Stimulated activated naive CD8-positive, alpha-beta T cell treated with anti-CD3 and anti-CD28 coated beads, Interleukin-15, Interleukin-2, amounts not matched to agents 100 U/mL and 50 U/mL, for 24 hours (primary cell): ENCODE results near the gene HDLBP.
"Not testable (repeated sequence)": the region's sequence is repeated elsewhere in the genome, so short reads cannot be mapped to it uniquely, and the experiment has no call there.

Experiments
- ATAC-seq: fragments of 150-1000 bp; cut with Tn5 transposase; one replicate; pipeline ENCODE4 v1.10.0; 2021
- DNase-seq: peaks from one replicate; pipeline ENCODE4 v3.0.0; 2021

Gene HDLBP

DNA sequence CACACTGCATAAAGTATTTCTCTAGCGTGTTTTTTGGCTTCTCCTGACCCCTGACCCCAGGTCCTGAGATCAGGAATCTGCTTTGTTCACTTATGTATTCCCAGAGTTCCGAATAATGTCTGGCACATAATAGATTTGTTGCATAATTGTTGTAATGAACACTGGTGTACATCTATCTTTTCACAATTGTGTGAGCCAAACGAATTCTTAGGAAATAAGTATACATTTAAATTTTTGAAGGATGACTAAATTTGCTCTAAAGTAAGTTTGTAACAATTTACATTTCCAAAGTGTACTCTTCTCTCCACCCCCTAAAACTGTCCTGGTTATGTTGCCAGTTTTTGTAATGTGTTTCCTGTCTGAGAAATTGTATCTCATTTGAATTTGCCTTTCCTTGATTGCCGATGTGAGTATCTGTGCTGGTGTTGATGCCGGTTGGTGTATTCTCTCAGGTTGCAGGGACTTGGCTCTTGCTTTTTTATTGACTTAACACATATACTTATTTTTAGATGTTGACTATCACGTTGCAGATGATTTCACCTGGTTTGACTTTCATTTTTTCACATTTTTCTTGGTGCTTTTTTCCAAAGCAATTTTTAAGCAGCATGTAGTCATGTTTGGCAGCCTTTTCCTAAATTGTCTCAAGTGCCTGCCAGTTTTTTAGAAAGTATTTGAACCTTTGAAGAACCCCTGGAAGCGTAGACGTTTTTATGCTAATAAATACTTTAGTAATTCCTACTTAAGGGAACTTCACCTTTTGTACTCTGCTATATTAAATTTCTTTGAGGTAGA, 24.6 kb upstream of the HDLBP start:
- no peak for ATAC-seq
- no peak for DNase-seq

DNA sequence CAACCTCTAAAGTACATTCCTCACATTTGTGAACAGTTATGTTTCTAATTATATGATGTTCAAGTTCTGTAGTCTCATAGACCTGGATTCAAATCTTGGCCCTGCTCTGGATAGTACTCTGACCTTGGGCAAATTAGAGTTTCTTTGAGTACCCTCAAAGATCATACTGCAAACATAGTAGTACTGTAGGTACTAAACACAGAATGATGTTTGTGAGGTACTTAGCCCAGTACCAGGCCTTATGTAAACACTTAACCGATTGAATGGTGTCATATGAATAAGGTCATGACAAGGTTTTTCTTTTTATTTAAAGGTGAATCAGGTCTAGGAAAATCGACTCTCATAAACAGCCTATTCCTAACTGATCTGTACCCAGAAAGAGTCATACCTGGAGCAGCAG, 19.3 kb upstream of the HDLBP start:
- ATAC-seq (no peak), DNase-seq (no peak)

DNA sequence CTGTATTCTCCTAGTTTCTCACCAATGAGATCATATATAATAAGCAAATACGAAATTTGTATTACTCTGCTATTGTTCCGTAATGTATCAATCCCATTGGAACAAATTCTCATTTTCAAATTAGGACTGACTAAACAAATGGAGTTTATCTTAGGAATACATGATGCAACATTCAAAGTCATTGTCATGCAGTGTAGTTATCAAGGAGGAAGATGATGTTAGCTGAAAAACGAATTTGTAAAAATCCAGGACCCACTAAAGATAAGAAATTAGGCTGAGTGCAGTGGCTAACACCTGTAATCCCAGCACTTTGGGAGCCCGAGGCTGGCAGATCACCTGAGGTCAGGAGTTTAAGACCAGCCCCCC, 15.1 kb upstream of the HDLBP start:
- ATAC-seq (no peak), DNase-seq (no peak)

DNA sequence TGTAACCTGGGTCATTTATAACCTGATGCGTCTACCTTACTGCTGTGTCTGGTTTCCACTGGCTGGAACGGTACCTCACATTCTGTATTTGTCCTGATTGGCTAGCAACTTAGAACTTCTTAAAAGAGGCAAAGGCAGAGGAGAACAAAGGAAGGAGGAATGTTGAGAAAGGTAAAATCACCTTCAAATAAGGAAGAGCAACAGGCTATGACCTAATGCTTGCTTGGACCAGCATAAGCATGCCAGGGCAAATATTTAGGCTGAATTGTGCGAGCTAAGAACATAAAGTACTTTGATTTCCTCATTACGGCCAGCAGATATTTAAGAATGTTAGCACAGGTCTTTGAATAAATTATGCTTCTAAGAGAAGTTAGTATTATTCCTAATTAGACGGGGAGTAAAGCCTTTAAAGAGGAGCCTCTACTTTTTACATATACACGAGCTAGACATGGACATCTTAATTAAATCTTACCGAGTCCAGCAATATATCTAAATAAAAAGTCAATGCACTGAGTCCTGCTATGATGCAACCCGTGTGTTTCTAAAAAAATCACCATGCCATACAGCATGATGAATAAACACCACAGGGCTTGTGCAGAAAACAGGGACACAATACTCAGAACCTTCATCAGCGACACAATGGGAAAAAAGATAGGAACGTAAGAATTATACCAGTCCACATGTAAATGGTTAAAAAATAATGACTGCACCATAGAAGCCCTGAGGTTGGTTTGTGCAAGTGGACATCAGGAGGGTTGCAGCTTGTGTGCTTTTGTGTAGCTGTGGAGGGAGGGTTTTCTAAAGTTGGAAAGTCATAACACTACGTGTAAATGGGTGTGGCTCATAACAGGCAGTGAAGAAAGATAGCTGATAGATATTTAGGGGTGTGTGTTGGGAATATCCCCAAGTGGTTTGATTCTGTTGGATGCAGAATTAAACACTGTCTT, 14.5 kb upstream of the HDLBP start:
- ATAC-seq (no peak), DNase-seq (no peak)

DNA sequence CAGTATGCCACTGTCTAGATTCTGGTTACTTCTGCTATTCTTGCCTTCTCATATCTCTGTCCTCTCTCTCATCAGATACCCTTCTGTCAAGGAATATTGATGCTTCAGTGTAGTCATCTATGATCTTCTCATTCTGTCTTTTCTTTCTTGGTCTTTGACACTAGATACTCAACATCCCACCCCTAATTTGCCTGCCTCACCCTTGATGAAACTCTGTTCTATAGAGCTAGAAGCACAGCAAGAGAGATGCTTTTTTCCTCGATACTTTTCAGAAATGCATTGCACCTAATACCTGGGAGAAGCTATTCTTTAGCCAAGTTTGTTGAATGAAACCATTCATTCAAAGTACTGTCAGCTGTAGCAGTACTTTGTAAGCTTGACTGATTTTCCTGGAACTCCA, 9.8 kb upstream of the HDLBP start:
- DNase-seq (no peak), ATAC-seq (no peak)

DNA sequence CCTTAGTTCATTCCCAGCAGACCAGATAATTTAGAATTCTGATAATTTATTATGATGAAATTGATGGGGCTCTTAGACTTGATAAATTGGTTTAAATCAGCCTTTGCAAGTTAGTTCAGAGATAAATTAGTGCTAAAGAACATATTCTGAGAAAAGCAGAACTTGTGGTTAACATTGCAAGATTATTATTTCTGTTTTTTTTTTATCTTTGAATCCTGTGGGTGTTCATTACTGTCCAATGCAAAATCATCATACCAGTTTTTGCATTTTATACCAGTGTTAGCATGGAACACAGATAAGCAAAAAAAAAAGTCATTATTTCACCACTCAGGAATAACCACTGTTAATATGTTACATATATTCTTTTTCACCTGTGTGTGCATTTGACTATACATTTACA, 9.3 kb upstream of the HDLBP start:
- DNase-seq (no peak), ATAC-seq (no peak)

DNA sequence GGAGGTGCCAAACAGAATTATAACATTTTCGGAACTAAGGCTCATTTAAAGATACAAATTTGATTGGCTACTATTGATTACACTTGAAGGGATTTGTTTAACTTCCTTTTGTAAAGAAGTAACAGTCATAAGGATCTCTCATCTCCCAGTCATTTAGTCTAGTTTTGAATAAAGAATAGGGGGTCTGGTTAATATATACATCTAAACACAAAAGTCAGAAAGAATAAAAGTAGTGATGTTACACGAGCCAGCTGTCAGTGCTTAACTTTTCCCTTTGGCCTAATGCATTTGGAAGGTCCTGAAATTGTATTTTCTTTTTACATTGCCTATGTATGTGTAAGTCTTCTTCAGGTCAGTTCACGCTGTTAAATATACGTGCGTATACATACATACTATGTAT, 8.3 kb upstream of the HDLBP start:
- ATAC-seq = no peak
- DNase-seq = no peak

DNA sequence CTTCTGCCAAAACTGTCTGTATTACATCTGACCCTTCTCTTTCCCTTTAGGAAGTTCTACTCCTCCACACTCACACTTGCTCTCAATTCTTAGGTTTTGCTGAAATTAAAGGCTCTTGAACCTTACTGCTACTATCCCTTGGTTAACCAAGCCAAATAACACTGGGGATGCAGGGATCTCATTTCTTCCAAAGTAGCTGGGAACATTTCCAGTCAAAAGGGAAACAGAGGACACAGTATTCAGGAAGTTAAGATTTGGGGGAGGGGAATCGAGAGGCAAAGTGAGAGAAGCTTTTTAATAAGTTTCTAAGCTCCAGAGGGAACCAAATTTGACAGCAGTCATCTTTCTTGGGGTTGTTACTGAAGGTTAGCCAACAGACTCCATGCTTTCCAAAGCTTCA, 6.4 kb upstream of the HDLBP start:
- ATAC-seq = no peak
- DNase-seq = no peak

DNA sequence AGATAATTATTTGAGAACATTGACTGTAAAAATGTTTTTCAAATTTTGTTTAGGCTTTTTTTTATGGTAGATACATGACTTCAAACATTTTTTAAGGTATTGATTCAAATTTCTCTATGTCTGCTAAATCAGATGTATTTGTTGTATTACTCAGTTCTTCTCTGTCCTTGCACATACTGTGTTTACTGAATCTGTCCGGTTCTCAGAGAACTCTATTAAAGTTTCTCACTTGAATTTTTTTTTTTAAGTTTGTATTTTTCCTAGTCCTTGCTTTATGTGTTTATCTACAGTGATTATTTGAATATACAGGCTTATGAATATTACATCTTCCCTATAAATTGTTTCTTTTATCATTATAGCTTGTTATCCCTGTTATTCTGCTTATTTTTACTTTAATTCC, 5.6 kb upstream of the HDLBP start:
- ATAC-seq = no peak
- no peak for DNase-seq

DNA sequence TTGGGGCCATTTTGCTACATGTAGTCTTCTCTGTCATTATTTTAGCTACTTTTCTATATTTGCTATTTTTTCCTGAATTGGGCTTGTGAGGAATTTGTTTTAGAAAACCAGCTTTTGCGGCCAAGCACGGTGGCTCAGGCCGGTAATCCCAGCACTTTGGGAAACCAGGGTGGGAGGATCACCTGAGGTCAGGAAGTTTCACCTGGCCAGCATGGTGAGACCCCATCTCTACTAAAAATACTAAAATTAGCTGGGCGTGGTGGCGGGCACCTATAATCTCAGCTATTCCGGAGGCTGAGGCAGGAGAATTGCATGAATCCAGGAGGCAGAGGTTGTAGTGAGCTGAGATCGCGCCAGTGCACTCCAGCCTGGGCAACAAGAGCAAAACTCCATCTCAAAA, 4.9 kb upstream of the HDLBP start:
- DNase-seq (no peak), ATAC-seq (no peak)

DNA sequence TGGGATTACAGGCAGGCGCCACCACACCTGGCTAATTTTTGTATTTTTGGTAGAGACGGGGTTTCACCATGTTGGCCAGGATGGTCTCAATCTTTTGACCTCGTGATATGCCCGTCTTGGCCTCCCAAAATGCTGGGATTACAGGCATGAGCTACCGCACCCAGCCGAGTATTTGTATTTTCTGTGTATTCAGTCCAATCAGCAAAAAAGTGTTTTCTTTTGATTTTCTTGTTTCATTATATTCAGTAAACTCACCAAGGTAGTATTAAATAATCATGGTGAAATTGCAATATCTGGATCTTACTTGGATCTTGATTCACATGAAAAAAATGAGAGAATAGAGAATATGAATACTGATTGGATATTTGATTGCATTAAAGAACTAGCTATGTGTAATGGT, 3.4 kb upstream of the HDLBP start:
- ATAC-seq, DNase-seq: not testable (repeated sequence)

DNA sequence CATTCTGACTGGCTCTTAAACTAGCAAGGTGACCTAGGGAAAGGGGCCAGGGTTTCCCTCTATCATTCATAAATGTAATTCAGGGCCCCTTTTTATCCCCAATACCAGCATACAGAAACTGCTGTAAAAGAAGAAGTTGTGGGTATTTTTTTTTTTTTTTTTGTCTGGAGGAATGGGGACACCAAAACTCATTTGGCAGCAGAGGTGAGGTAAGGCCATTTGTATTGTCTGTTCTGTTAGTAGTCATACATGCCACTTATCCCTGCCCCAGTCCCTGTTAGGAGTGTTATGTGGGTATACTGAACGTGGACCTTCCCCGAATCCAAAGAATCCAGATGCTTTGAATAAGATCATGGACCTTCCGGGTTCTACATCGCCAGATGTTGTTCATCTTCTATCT, 1.9 kb upstream of the HDLBP start:
- no peak for ATAC-seq
- DNase-seq = no peak

DNA sequence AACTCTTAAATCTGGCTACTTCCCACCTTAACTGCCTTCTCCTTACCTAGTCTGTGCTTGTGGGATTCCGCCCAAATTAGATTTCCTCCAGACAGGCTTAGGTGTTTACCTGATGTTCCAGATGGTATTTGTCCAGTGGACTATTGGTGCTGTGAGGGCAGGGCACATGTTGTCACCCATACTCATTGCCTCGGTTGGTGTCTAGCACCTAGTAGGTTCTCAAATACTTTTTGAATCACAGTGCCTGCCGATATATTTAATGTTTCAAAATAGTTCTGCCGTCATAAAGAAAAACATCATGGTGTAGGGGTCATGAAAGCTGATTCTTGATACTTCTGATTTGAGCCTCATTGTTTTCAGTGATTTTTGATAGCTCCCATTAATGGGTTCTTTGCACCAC, 1.4 kb upstream of the HDLBP start:
- no peak for DNase-seq
- no peak for ATAC-seq

DNA sequence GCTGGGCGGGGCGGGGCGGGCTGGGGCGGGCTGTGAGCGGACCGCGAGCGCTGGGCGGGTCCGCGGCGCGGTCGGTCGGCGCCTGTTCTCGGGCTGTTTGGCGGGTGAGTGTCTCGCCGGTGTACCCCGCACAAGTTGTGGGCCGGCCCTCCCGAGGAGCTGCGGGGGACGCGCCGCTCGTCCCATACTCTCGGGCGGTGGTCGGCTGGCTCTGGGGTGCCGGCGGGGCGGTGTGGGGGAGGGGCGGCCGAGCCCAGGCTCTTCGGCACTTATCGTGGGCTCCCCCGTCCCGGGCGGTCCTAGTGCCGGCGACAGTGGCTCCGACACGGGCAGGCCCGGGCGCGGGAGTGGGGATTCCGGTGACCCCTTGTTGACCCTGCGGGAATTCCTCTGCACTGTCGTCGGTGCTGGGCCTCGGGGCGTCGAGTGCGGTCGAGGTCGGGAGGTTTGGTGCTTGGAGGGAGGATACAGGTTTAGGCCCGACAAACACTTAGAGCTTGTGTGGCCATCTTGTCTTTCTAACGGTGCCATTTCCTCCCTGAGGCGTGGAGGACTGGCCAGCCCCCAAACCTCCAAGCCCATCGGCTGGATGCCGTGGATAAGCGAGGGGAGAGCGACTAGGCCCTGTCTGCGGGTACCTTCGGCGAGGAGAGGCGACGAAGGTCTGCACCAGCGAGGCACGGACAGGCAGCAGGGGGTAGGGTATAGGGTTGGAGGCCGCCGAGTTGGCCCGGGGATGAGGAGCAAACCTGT, 583 bp upstream of the HDLBP start, which contains the start of gene SEPTIN2:
Gene SEPTIN2 (plus strand): TSS at position 47 of the 753 bp plus-strand sequence. CDS start 8,308 bp downstream, outside the sequence.
- DNase-seq (peak; percentile 79), ATAC-seq (peak; percentile 52)

DNA sequence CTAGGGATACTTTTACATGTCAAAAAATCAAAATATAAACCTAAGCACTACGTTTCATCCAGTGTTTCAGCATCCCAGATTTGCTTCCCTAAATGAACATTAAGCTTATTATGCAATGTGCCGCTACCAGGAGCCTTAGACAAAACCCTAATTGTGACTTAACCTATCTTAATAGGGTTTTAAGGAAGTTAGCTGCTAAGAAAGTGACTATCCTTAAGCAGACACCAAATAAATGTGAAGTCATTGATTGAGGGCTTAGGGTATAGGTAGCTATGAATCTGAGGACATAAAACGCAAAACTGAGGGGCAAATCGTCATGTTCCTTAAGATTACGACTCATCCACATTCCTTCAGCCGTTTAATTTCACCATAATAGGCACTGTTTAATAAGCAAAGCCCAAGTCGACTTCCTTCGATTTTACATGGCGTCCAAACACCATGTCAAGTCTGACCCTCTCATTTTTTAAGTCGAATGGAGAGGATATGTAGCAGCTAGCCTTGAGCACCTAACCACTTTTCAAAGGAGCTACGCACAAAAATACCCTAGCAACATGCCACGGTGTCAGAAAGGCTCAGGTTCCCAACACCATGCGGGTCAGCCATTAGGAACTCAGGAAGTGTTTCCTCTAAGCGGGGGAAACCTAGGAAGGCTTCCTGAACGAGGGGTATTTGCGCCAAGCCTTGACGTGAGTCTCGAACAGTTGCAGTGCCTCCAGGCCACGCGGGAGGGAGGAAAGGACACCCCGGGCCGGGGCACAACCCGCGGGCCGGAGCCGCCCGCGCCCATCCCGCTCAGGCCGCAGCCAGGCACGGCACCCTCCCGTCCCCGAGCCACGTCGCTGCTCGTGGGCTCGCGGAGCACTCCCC, 1.0 kb downstream of the HDLBP start:
- DNase-seq (no peak), ATAC-seq (no peak)

DNA sequence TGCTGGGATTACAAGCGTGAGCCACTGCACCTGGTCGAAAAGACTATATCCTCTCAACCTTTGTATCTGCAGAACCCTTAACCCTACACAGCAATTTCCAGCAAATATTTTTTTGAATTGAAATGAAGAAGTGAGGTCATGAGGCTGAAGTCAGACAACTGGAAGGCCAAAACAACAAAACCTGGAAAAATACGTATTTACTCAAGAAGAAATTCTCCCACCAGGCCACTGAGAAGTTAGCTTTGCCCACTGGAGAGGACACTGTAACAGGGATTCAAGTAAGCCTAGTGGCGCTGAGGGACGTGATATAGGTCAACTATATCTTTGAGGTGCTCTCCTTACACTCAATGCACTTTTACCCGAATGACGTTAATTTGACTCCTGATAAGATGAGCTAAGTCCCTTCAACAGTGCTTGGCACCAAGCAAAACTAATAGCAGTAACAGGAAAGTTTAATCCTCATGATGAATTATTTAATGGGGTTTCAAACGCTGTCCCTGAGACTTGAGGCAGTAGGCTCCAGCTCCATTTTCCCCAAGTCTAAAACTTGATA, 1.9 kb downstream of the HDLBP start:
- DNase-seq = no peak
- ATAC-seq = no peak

DNA sequence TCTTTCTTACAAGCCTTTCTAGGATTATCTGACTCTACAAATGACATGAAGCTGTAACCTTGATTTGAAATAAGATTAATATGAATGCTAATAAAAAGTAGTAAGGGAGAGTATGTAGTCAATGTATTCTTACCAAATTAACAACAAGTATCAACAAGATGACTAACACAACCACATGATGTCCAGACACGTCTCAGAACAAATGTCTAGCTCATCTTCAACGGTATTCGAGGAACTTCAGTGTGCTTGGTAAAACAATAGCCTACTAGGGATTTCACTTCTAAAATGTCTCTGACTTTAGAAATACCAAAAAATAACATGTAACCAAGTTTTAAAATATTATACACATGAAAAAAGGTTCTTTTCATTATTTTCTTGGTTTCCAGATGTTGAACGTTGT, 3.4 kb downstream of the HDLBP start:
- DNase-seq (no peak), ATAC-seq (no peak)

DNA sequence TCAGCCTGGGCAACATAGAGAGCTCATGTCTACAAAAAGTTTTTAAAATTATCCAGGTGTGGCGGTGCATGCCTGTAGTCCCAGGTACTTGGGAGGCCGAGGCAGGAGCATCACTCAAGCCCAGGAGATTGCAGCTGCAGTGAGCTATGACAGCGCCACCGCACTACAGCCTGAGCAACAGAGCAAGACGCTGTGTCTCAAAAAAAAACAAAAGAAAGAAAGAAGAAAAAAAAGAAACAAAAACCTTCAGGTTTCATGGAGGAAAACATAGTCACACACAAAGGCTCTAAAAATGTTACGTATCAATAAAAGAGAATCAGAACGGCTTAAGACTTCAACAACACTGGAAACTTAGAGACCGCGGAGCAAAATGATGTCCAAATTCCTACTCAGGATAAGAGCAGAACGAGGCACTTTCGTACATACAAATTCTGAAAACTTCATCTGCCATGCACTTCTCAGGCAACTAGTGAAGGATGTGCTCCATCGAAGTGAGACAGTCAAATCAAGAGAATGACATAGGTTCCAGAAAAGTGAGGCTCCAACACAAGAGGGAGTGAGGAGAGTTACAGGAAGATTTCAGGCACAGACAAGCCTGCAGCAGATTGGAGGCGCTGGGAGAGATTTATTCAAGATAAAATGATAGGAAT, 4.4 kb downstream of the HDLBP start:
- no peak for ATAC-seq
- no peak for DNase-seq

DNA sequence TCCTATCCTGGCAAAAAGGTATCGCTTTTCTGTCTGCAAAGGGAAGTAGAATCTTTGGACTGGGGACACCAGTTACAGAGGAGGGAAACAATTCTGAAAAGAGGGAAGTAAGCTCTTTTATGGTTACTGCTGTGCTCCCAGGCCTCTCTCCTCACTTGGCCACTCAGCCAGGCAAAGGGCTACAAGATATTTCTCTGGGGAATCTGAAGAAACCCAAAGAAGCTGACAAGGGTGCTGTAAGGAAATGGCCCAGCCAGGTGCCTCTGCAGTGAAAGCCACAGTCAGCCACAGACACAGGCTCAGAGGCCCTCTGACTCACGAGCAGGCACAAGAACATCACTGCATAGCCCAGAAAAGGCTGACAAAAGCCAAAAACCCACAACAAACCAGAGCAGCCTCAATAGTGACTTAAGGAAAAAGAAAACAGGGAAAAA, 5.8 kb downstream of the HDLBP start:
- ATAC-seq = peak; percentile 96
- peak; percentile 66 for DNase-seq

DNA sequence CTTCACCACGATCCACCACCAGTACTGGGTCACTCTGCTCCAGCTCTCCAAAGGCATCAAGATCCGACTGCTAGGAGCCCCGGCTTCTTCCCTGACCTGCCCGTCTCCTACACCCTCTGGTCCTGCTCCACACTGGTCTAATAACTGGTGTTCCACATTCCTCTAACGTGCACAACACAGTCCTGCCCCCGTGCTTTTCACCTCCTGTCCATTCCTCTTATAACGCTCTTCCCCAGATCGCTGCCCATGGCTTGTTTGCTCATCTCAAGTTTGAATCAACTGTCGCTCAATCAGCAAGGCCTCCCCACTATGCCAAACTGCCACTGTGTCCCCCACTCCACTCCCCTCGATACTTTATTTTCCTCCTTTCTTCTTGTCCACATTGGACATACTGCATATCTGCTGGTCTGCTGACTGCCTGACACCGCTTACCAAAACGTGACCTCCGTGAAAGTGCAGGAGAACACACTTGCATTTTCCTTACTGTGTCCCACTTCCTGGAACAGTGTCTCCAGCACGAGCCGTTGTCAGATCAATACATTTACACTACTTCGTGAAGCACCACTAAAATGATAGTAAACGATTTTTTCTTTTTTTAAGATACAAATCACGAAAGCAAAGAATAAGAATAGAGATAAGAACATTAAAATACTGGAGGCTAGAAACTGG, 6.5 kb downstream of the HDLBP start:
- ATAC-seq (no peak), DNase-seq (no peak)
